HTR-8/SVneo (cell line): ENCODE results near the gene FMNL2.

ENCODE experiments used
- DNase-seq: peaks from one replicate; pipeline ENCODE4 v3.0.0; 2011; ENCODE audit warnings: low spot score, mixed read lengths; ENCODE audit not compliant: insufficient read length
- FAIRE-seq: peaks from 2 replicates; lab custom pipeline; 2011; peaks lifted over from hg19 to GRCh38; lab: Jason Lieb, UNC

The FMNL2 gene

GRCh38 chr2:152396051-152396511 is 61.1 kb downstream of the FMNL2 start:
- DNase-seq = no peak
- FAIRE-seq = no peak

DNA sequence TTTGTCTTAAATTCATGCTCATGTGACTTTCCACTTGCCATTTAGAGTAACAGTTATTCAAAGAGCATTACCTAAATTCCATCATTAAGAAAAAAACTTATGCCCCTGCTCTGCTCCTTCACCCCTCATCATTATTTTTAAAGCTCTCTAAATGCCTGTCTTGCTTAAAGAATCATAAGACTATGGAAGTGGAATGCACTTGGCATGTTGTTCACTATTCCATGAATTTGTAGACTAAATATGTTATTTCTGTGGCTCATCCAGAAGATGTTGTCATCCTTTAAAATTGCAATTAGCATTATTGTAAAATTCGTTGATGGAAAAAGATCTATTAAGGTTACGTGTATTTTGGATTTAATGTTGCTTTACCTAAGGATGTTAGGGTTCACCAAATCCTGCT is 61.8 kb downstream of the FMNL2 start:
- FAIRE-seq (no peak), DNase-seq (no peak)

DNA sequence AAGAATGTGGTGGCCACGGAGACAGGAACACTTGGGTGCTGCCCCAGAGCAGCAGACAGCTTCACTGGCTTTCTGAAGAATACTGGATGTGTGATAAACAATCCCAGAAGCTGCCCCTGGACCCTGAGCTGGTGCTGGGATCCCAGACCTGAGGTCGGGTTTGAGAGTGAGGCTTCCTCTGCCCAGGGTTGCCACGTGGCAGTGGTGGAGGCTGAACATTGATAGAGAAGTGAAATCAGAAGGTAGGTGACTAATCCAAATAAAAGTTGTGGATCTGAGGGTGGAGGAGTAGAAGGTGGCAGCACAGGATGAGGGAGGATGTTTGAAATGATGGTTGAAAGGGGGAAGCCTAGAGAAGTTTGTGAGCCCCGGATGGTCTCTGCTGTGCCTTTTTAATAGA is 64.0 kb downstream of the FMNL2 start:
- DNase-seq (no peak), FAIRE-seq (no peak)

GRCh38 chr2:152400607-152401214 is 65.7 kb downstream of the FMNL2 start:
- no peak for FAIRE-seq
- DNase-seq = no peak

- FAIRE-seq (no peak), DNase-seq (no peak)
Measured at GRCh38 chr2:152402780-152403759, 68.1 kb downstream of the FMNL2 start.

- no peak for DNase-seq
- no peak for FAIRE-seq
Measured at GRCh38 chr2:152405206-152406118, 70.5 kb downstream of the FMNL2 start.

- no peak for FAIRE-seq
- no peak for DNase-seq
Measured at GRCh38 chr2:152406119-152406835, 71.3 kb downstream of the FMNL2 start.

- FAIRE-seq (no peak), DNase-seq (no peak)
Measured at GRCh38 chr2:152406836-152407161, 71.8 kb downstream of the FMNL2 start.

- FAIRE-seq (no peak), DNase-seq (peak; percentile 43)
Measured at GRCh38 chr2:152407204-152407721, 72.3 kb downstream of the FMNL2 start.

DNA sequence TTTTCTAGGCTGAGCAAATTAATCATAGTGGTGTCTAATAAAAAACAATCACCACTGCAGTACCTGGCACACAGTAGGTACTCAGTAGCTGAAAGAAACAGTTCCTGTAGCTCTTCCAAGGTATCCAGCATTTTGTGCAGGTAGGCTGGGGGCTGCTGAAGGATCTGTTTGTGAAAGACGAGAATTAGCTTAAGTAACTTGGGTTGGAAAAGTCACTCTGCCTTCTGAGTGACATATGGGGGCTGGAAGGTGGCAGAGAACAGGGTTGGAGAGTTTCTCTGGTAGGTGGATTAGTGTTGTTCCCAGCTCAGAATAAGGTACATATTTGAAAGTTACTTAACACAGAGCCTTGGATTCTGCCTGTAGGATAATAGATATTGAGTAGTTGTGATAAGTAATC is 72.8 kb downstream of the FMNL2 start:
- FAIRE-seq (no peak), DNase-seq (no peak)

DNA sequence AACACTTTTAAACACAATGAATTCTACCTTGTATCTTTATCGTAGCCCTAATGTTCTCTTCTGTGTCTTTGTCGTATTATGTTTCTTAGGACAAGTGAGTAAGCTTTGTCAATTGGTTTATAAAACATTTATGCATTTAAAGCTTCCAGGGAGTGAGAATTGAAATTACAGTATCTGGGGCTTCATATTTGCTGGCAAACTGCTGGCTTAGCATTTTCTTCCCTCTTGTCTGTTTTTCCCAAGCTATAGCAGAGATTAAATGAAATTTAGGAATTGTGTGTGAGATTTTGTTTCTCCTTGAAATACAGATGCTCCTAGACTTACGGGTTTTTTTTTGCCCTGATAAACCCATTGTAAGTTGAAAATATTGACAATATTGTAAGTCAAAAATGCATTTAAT is 73.3 kb downstream of the FMNL2 start:
- FAIRE-seq = no peak

GRCh38 chr2:152409386-152410164 is 74.6 kb downstream of the FMNL2 start:
- DNase-seq (no peak), FAIRE-seq (no peak)

More for the DNA sequence above, 73.3 kb downstream of the FMNL2 start:
- DNase-seq = no peak

- FAIRE-seq (no peak), DNase-seq (no peak)
Measured at GRCh38 chr2:152410165-152410597, 75.2 kb downstream of the FMNL2 start.

DNA sequence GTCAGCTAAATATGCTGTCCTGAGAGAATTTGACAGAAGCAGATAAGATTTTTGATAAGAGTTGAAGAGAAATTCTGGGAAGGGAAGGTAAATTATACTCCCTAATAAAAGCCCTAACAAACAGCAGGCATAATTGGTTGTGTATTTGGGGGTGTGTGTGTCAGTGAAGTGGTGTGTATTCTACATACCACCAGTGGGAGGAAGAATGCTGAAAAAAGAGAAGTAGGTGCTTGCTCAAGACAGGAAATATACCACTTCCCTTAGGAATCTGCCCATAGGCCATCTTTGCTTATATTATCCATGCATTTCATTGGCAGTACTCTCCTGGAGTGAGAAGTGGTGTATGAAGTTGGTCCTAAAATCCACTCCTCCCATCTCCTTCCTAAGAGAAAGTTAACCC is 76.2 kb downstream of the FMNL2 start:
- FAIRE-seq = no peak

DNA sequence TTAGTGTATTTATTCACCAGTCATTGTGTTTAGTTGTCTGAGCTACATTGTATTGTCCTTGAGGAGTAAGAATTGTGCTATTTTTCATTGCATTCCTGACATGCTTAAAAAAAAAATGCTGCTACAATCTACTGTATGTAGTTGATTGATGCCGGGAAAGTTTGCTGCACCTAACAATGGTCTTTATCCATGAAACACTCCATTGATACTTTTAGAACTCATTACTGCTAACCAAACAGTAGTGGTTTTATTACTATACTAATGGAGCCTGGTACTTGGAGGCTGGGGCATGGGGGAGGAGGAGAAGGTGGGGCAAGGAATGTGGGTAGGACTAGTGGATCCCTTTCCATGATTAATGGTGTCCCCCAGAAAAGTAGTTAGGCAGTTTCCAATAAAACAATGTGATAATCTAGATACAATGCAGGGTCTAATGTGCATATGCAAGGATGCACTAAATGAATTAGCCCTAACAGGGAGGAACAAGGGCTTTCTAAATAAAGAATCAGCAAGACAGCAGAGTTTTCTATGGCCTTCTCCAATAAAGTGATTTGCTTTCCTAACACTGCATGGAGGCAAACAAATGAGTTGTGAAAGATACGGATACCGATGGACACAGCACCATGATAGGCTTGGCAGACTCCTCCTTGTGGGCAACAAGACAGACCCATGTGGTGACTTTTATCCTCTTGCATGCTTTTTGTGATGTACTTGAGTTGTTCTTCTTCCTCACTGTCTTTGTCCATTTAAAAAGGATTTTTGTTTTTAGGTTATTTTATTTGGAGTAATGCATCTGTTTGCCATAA is 78.5 kb downstream of the FMNL2 start:
- DNase-seq (no peak), FAIRE-seq (no peak)

More for the DNA sequence above, 76.2 kb downstream of the FMNL2 start:
- DNase-seq = no peak

DNA sequence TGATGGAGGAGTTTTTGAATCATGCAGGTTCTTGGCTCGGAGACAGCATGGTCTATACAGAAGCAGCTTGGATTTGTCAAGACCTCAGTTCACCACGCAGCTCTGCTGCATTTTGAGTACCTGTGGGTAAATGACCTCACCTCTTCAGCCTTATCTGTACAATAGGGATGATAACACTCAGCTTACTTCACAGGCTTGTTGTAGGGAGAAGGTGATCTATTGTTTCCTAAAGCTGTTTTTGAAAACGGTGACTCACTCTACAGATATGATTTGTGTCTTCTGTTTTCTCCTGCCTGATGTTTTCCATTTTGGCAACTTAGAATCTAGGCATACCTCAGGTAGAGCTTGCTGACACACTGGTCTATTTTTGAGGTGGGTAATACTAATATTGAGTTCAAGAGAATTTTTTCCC is 80.3 kb downstream of the FMNL2 start:
- DNase-seq (no peak), FAIRE-seq (no peak)

DNA sequence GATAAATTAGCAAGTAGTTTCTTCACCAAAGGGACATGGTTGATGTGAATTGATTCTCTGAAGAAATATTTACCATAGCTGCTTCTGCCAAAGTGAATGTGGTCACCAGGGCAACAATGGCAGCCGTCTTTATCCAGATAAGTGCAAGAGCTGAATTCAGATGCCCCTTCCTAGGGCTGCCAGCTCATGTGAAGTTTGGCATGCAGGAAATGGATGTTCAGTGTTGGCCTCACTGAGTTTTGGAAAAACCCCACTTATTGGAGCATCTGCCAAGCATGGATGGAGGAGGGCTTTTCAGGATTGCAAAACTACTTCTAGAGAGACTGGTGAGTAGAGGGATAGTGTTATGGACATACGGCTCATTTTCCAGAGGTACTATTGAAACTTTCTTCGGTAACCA is 80.8 kb downstream of the FMNL2 start:
- DNase-seq (no peak), FAIRE-seq (no peak)

GRCh38 chr2:152418688-152419087 is 83.7 kb downstream of the FMNL2 start:
- DNase-seq (no peak), FAIRE-seq (no peak)
